ENCODE measurements around the gene CRYGN. TPM values are rescaled to one million over a fixed set of nuclear protein-coding genes. Genes with fewer than 3 reads are reported as not detected.

Gene CRYGN
- total and polyA plus RNA-seq, 2 donors from 2014 or later = 0.22 TPM; not detected in 1

- no peak overlapping the region for H3K27ac ChIP-seq (ENCODE audit: low read depth in 2 of 2, low read length in 2 of 2)
- H3K27me3 ChIP-seq (ENCODE audit: control insufficient read depth, insufficient read depth, low read length) = no peaks in the 10 kb centered on the region
- no peak overlapping the region for H3K9ac ChIP-seq (ENCODE audit: low read length in 3 of 3)
- H3K9me3 ChIP-seq (ENCODE audit: control insufficient read depth in 2 of 3, insufficient read depth in 1 of 3, low read length in 3 of 3) = peaks cover 0 to 3% (median 0%) of the 10 kb centered on the region in 3 donors
- TF ChIP-seq, protein P1, sequence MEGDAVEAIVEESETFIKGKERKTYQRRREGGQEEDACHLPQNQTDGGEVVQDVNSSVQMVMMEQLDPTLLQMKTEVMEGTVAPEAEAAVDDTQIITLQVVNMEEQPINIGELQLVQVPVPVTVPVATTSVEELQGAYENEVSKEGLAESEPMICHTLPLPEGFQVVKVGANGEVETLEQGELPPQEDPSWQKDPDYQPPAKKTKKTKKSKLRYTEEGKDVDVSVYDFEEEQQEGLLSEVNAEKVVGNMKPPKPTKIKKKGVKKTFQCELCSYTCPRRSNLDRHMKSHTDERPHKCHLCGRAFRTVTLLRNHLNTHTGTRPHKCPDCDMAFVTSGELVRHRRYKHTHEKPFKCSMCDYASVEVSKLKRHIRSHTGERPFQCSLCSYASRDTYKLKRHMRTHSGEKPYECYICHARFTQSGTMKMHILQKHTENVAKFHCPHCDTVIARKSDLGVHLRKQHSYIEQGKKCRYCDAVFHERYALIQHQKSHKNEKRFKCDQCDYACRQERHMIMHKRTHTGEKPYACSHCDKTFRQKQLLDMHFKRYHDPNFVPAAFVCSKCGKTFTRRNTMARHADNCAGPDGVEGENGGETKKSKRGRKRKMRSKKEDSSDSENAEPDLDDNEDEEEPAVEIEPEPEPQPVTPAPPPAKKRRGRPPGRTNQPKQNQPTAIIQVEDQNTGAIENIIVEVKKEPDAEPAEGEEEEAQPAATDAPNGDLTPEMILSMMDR (IDR thresholded peaks at IDR 0.05; ENCODE audit: borderline replicate concordance, extremely low read depth, insufficient read depth) = no peak
- H3K4me3 ChIP-seq (ENCODE audit: low read length in 3 of 3) = no peak overlapping the region
- DNase-seq (peak in 2 of 5 donors; percentile 24 to 39), FAIRE-seq (no peak)
- peaks cover 0 to 6% (median 4%) of the 10 kb centered on the region in 3 donors for H3K4me1 ChIP-seq (ENCODE audit: control insufficient read depth in 2 of 3, insufficient read depth in 2 of 3, low read depth in 1 of 3, low read length in 3 of 3)
- intact Hi-C loops (cut with DNase I) = no loop called here
- peaks cover 0 to 8% (median 0%) of the 10 kb centered on the region in 3 donors for H3K36me3 ChIP-seq (ENCODE audit: control insufficient read depth in 2 of 3, insufficient read depth in 3 of 3, low read length in 3 of 3)
These were observed 39.2 kb downstream of the CRYGN start for GRCh38 chr7:151400626-151401315.

- FAIRE-seq (no peak), DNase-seq (peak in 1 of 5 donors; percentile 59)
- H3K9me3 ChIP-seq (ENCODE audit: control insufficient read depth in 2 of 3, insufficient read depth in 1 of 3, low read length in 3 of 3) = peaks cover 0 to 3% (median 0%) of the 10 kb centered on the region in 3 donors
- H3K27ac ChIP-seq (ENCODE audit: low read depth in 2 of 2, low read length in 2 of 2) = no peak overlapping the region
- H3K27me3 ChIP-seq (ENCODE audit: control insufficient read depth, insufficient read depth, low read length) = no peaks in the 10 kb centered on the region
- TF ChIP-seq, protein P1 (IDR thresholded peaks at IDR 0.05; ENCODE audit: borderline replicate concordance, extremely low read depth, insufficient read depth) = no peak
- peaks cover 0 to 6% (median 4%) of the 10 kb centered on the region in 3 donors for H3K4me1 ChIP-seq (ENCODE audit: control insufficient read depth in 2 of 3, insufficient read depth in 2 of 3, low read depth in 1 of 3, low read length in 3 of 3)
- H3K36me3 ChIP-seq (ENCODE audit: control insufficient read depth in 2 of 3, insufficient read depth in 3 of 3, low read length in 3 of 3) = peaks cover 0 to 8% (median 0%) of the 10 kb centered on the region in 3 donors
- no peak overlapping the region for H3K9ac ChIP-seq (ENCODE audit: low read length in 3 of 3)
- H3K4me3 ChIP-seq (ENCODE audit: low read length in 3 of 3) = no peak overlapping the region
- intact Hi-C loops (cut with DNase I) = no loop called here
These were observed 40.0 kb downstream of the CRYGN start for GRCh38 chr7:151399906-151400305.

DNA sequence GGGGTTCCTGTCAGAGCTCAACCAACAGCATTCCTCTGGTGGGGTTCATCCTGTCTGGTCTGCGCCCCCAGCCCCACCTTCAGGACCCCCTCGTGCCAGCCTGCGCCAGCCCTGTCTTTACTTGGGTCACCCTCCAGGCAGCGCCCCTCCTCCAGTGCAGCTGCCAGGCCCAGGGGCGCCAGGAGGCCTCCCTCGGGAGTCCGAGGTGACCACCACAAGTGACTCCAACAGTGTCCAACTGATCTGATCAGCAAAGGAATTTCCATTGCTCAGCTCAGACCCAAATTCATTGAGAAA is 40.7 kb downstream of the CRYGN start:
- intact Hi-C loops (cut with DNase I) = no loop called here
- Histone ChIP-seq H3K9ac (ENCODE audit: low read length in 3 of 3) (no peak overlapping the region), H3K27ac (ENCODE audit: low read depth in 2 of 2, low read length in 2 of 2) (no peak overlapping the region), H3K4me1 (ENCODE audit: control insufficient read depth in 2 of 3, insufficient read depth in 2 of 3, low read depth in 1 of 3, low read length in 3 of 3) (peaks cover 0 to 5% (median 4%) of the 10 kb centered on the region in 3 donors), H3K27me3 (ENCODE audit: control insufficient read depth, insufficient read depth, low read length) (no peaks in the 10 kb centered on the region), H3K4me3 (ENCODE audit: low read length in 3 of 3) (no peak overlapping the region), H3K36me3 (ENCODE audit: control insufficient read depth in 2 of 3, insufficient read depth in 3 of 3, low read length in 3 of 3) (peaks cover 0 to 8% (median 0%) of the 10 kb centered on the region in 3 donors), H3K9me3 (ENCODE audit: control insufficient read depth in 2 of 3, insufficient read depth in 1 of 3, low read length in 3 of 3) (peaks cover 0 to 3% (median 0%) of the 10 kb centered on the region in 3 donors)
- FAIRE-seq (no peak), DNase-seq (peak in 1 of 5 donors; percentile 61)
- TF ChIP-seq, protein P1 (IDR thresholded peaks at IDR 0.05; ENCODE audit: borderline replicate concordance, extremely low read depth, insufficient read depth) = no peak
